ENCODE data around the gene ARL14EP.

ARL14EP gene

GRCh38 chr11:30377347-30377746 lies 54.4 kb downstream of the ARL14EP start:
- Histone ChIP-seq H3K79me2 (ENCODE audit: low read length) (no peaks in the 10 kb centered on the region), H3K4me3 (ENCODE audit: low read length) (no peak overlapping the region), H3K27ac (ENCODE audit: low read length) (no peak overlapping the region), H2AFZ (ENCODE audit: low read length) (no peak overlapping the region), H3K9me2 (replicated peaks; ENCODE audit: insufficient read depth, low read length) (no peaks in the 10 kb centered on the region), H3F3A (ENCODE audit: insufficient read depth, low read length) (no peaks in the 10 kb centered on the region), H3K9me3 (replicated peaks; ENCODE audit: insufficient read depth, low read length) (no peaks in the 10 kb centered on the region), H3K36me3 (replicated peaks; ENCODE audit: insufficient read depth, low read length) (no peaks in the 10 kb centered on the region), H3K9ac (ENCODE audit: low read length) (no peak overlapping the region), H3K27me3 (replicated peaks; ENCODE audit: insufficient read depth, low read length) (no peaks in the 10 kb centered on the region), H3K4me2 (ENCODE audit: low read depth, low read length) (no peak overlapping the region), H4K20me1 (ENCODE audit: insufficient read depth, low read length) (no peaks in the 10 kb centered on the region), H3K4me1 (ENCODE audit: low read length) (no peaks in the 10 kb centered on the region)
- no peak for TF ChIP-seq EZH2phosphoT487 (IDR thresholded peaks at IDR 0.05; ENCODE audit: low read length)
- no peak for TF ChIP-seq EZH2 (optimal IDR thresholded peaks at IDR 0.05; ENCODE audit: low read depth, low read length)
- TF ChIP-seq CTCF (IDR thresholded peaks at IDR 0.05; ENCODE audit: low read length), result no peak
- DNase-seq, result no peak

GRCh38 chr11:30380846-30381245 lies 57.9 kb downstream of the ARL14EP start:
- Histone ChIP-seq H3K27ac (ENCODE audit: low read length) (no peak overlapping the region), H3K4me1 (ENCODE audit: low read length) (no peaks in the 10 kb centered on the region), H3K4me3 (ENCODE audit: low read length) (no peak overlapping the region), H3K27me3 (replicated peaks; ENCODE audit: insufficient read depth, low read length) (no peaks in the 10 kb centered on the region), H4K20me1 (ENCODE audit: insufficient read depth, low read length) (no peaks in the 10 kb centered on the region), H3K9ac (ENCODE audit: low read length) (no peak overlapping the region), H3F3A (ENCODE audit: insufficient read depth, low read length) (no peaks in the 10 kb centered on the region), H3K9me2 (replicated peaks; ENCODE audit: insufficient read depth, low read length) (no peaks in the 10 kb centered on the region), H3K36me3 (replicated peaks; ENCODE audit: insufficient read depth, low read length) (no peaks in the 10 kb centered on the region), H3K79me2 (ENCODE audit: low read length) (no peaks in the 10 kb centered on the region), H3K9me3 (replicated peaks; ENCODE audit: insufficient read depth, low read length) (no peaks in the 10 kb centered on the region), H2AFZ (ENCODE audit: low read length) (no peak overlapping the region), H3K4me2 (ENCODE audit: low read depth, low read length) (no peak overlapping the region)
- TF ChIP-seq CTCF (IDR thresholded peaks at IDR 0.05; ENCODE audit: low read length) (no peak), EZH2 (optimal IDR thresholded peaks at IDR 0.05; ENCODE audit: low read depth, low read length) (no peak), EZH2phosphoT487 (IDR thresholded peaks at IDR 0.05; ENCODE audit: low read length) (no peak)
- no peak for DNase-seq

- Histone ChIP-seq H3K36me3 (replicated peaks; ENCODE audit: insufficient read depth, low read length) (no peaks in the 10 kb centered on the region), H3K27me3 (replicated peaks; ENCODE audit: insufficient read depth, low read length) (no peaks in the 10 kb centered on the region), H3K4me2 (ENCODE audit: low read depth, low read length) (no peak overlapping the region), H3K4me1 (ENCODE audit: low read length) (no peaks in the 10 kb centered on the region), H3K9me2 (replicated peaks; ENCODE audit: insufficient read depth, low read length) (no peaks in the 10 kb centered on the region), H3K79me2 (ENCODE audit: low read length) (no peaks in the 10 kb centered on the region), H3K9me3 (replicated peaks; ENCODE audit: insufficient read depth, low read length) (no peaks in the 10 kb centered on the region), H4K20me1 (ENCODE audit: insufficient read depth, low read length) (no peaks in the 10 kb centered on the region), H3K4me3 (ENCODE audit: low read length) (no peak overlapping the region), H3K27ac (ENCODE audit: low read length) (no peak overlapping the region), H3K9ac (ENCODE audit: low read length) (no peak overlapping the region), H3F3A (ENCODE audit: insufficient read depth, low read length) (no peaks in the 10 kb centered on the region), H2AFZ (ENCODE audit: low read length) (no peak overlapping the region)
- no peak for DNase-seq
- TF ChIP-seq CTCF (IDR thresholded peaks at IDR 0.05; ENCODE audit: low read length) (no peak), EZH2phosphoT487 (IDR thresholded peaks at IDR 0.05; ENCODE audit: low read length) (no peak), EZH2 (optimal IDR thresholded peaks at IDR 0.05; ENCODE audit: low read depth, low read length) (no peak)
Observed at GRCh38 chr11:30381879-30382278, 59.0 kb downstream of the ARL14EP start.

All from MM.1S (cell line).